Gastroesophageal sphincter (tissue), 4 donors: ENCODE measurements around the gene NCKAP5. TPM values are rescaled to one million over a fixed set of nuclear protein-coding genes. Genes with fewer than 3 reads are reported as not detected.

ENCODE experiments used
- ATAC-seq: fragments of 150-250 bp; one replicate; pipeline ENCODE4 v1.9.1; 2016; ENCODE audit warnings: mild to moderate bottlenecking, moderate library complexity
- H3K27ac ChIP-seq, 4 donors: fragments of 200-600 bp; sonication (generic) in 3 of 4; 1 replicate in 3 of 4; 2 replicates in 1 of 4; pipeline ENCODE4 v1.5.1; 2016 to 2019
- H3K27me3 ChIP-seq: fragments of 200-600 bp; sonication (generic); one replicate; pipeline ENCODE4 v1.5.1; 2019
- H3K36me3 ChIP-seq, 2 donors: fragments of 200-600 bp; sonication (generic); one replicate each; pipeline ENCODE4 v1.5.1; 2019; ENCODE audit warnings: control low read depth in 1 of 2
- H3K4me1 ChIP-seq, 3 donors: fragments of 200-600 bp; sonication (generic); 1 replicate in 2 of 3; 2 replicates in 1 of 3; pipeline ENCODE4 v1.5.1; 2016 to 2019; ENCODE audit warnings: control low read depth in 2 of 3
- H3K4me3 ChIP-seq, 2 donors: fragments of 200-600 bp; sonication (generic); one replicate each; pipeline ENCODE4 v1.5.1; 2019; ENCODE audit warnings: mild to moderate bottlenecking in 1 of 2, moderate library complexity in 1 of 2
- H3K9me3 ChIP-seq, 3 donors: fragments of 200-600 bp; sonication (generic); one replicate each; pipeline ENCODE4 v1.5.1; 2017 to 2019; ENCODE audit warnings: control low read depth in 2 of 3
- EP300 ChIP-seq: sonication (generic); formaldehyde crosslinking; IDR thresholded peaks from one replicate; pipeline ENCODE4 v1.6.1; 2017; ENCODE audit warnings: antibody characterized with exemption, mild to moderate bottlenecking
- POLR2A ChIP-seq, 2 donors: fragments of 450-650 bp; IDR thresholded peaks; one replicate each; pipeline ENCODE4 v1.6.1; 2017; ENCODE audit warnings: antibody characterized with exemption in 2 of 2, mild to moderate bottlenecking in 2 of 2, moderate library complexity in 1 of 2
- POLR2AphosphoS5 ChIP-seq: sonication (generic); formaldehyde crosslinking; IDR thresholded peaks from one replicate; pipeline ENCODE4 v1.6.1; 2017; ENCODE audit warnings: antibody characterized with exemption
- WGBS, 2 donors: methylation state at CpG; one replicate each; pipeline ENCODE4 v1.1.5; 2018; ENCODE audit warnings: low coverage in 1 of 2; 5-methylcytosine and 5-hydroxymethylcytosine counted together
- total RNA-seq, 4 donors: library from RNA; depleted of rRNA; stranded (reverse); fragments of >200 nt; gene quantifications; one replicate each; pipeline ENCODE4 v1.1.0, GENCODE V29; 2016
- TF ChIP-seq, protein P1 (sequence below), 4 experiments: fragments of 200-600 bp in 2 of 4; fragments of 450-650 bp in 2 of 4; sonication (generic) in 1 of 4; IDR thresholded peaks; one replicate each; pipeline ENCODE4 v1.5.1; 2017 to 2019; ENCODE audit warnings: antibody characterized with exemption in 4 of 4, mild to moderate bottlenecking in 2 of 4, moderate library complexity in 2 of 4

NCKAP5 gene
- total RNA-seq, 4 donors from 2014 or later, result 0.16 to 0.57 (median 0.33) TPM

DNA sequence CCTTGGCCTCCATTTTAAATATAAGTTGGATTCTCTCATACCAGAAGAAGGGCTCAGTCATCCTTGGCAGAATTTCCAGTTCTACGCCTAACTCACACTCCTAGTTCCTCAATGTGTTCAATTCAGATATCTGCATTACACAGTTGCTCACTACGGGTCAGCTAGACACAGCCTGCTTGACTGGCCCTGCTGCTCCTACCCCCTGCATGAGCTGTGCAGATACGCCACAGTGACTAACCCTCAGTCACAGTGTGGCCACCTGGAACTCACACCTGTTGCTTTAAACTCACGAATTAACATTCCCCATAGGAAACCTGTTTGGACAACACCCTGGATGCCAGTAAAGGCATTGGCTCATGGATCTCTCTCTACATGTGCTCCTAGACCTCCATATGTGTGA, 429.6 kb downstream of the NCKAP5 start:
- H3K27me3 ChIP-seq, result no peaks in the 10 kb centered on the region
- WGBS, 2 donors, result 80 to 89% methylated on average over 3 to 4 of the region's 4 CpGs
- no peak for ATAC-seq

DNA sequence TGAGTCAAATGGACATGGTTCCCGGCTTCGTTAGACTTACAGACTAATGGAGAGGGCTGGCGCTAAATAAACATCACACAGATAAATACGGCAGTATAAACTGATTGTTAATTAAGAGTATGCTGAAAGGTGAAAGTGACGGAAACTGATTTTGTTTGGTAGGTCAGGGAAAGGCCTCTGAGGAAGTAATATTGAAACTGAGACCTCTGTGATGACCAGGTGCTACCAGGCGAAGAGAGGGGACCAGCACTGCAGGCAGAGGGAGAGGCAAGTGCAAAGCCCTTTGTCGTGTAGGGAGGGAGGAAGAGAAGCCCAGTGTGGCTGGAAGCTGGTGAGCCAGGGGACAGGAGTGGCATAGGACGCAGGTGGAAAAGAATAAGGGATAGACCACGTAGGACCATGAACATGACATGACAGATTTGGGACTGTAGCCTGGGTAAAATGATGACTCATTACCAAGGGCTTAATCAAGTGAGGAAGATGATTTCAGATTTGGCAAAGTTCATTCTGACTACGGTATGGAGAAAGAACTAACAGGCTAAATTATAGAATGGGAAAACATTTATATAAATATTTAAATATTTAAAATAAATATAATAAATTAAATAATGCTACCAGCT, 433.1 kb downstream of the NCKAP5 start:
- Histone ChIP-seq H3K4me3 (no peak overlapping the region), H3K4me1 (no peaks in the 10 kb centered on the region), H3K27ac (no peak overlapping the region), H3K27me3 (no peaks in the 10 kb centered on the region), H3K9me3 (no peaks in the 10 kb centered on the region), H3K36me3 (no peaks in the 10 kb centered on the region)
- TF ChIP-seq, protein P1, sequence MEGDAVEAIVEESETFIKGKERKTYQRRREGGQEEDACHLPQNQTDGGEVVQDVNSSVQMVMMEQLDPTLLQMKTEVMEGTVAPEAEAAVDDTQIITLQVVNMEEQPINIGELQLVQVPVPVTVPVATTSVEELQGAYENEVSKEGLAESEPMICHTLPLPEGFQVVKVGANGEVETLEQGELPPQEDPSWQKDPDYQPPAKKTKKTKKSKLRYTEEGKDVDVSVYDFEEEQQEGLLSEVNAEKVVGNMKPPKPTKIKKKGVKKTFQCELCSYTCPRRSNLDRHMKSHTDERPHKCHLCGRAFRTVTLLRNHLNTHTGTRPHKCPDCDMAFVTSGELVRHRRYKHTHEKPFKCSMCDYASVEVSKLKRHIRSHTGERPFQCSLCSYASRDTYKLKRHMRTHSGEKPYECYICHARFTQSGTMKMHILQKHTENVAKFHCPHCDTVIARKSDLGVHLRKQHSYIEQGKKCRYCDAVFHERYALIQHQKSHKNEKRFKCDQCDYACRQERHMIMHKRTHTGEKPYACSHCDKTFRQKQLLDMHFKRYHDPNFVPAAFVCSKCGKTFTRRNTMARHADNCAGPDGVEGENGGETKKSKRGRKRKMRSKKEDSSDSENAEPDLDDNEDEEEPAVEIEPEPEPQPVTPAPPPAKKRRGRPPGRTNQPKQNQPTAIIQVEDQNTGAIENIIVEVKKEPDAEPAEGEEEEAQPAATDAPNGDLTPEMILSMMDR (IDR thresholded peaks at IDR 0.05), result no peak
- TF ChIP-seq EP300 (no peak), POLR2AphosphoS5 (no peak), POLR2A (IDR thresholded peaks at IDR 0.05) (no peak)
- WGBS, 2 donors, result 74 to 75% methylated on average over 3 to 10 of the region's 10 CpGs
- ATAC-seq, result no peak

More for the DNA sequence above, 429.6 kb downstream of the NCKAP5 start:
- no peak overlapping the region for H3K27ac ChIP-seq
- H3K4me3 ChIP-seq, result no peak overlapping the region
- no peaks in the 10 kb centered on the region for H3K4me1 ChIP-seq
- no peaks in the 10 kb centered on the region for H3K36me3 ChIP-seq
- TF ChIP-seq POLR2AphosphoS5 (no peak), EP300 (no peak), POLR2A (IDR thresholded peaks at IDR 0.05) (no peak)
- TF ChIP-seq, protein P1 (IDR thresholded peaks at IDR 0.05), result no peak
- H3K9me3 ChIP-seq, result no peaks in the 10 kb centered on the region

GRCh38 chr2:133130548-133131246, 437.6 kb downstream of the NCKAP5 start:
- no peak overlapping the region for H3K27ac ChIP-seq
- H3K27me3 ChIP-seq, result no peaks in the 10 kb centered on the region
- H3K4me3 ChIP-seq, result no peak overlapping the region
- H3K9me3 ChIP-seq, result no peaks in the 10 kb centered on the region
- 67 to 69% methylated on average over 3 of the region's 3 CpGs for WGBS, 2 donors
- no peak for ATAC-seq
- no peaks in the 10 kb centered on the region for H3K4me1 ChIP-seq
- no peaks in the 10 kb centered on the region for H3K36me3 ChIP-seq
- TF ChIP-seq POLR2A (IDR thresholded peaks at IDR 0.05) (no peak), EP300 (no peak), POLR2AphosphoS5 (no peak)
- TF ChIP-seq, protein P1 (IDR thresholded peaks at IDR 0.05), result no peak

DNA sequence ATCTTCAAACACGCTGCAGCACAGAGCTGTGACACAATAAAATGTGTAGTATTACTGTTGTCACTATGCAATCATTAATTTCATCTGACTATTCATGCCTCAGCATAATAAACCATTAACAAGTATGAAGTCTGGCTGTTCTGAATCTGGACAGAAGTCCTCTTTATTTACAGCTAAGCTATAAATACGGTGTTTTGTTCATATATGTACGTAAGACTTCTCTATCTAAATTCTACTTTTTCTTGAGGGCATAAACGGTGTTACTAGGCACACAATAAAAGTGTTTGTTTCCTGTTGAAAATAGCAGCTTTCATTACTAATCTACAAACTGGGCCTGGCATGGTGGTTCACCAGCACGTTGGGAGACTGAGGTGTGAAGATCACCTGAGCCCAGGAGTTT, 443.8 kb downstream of the NCKAP5 start:
- Histone ChIP-seq H3K27ac (no peak overlapping the region), H3K4me3 (no peak overlapping the region), H3K27me3 (no peaks in the 10 kb centered on the region), H3K9me3 (no peaks in the 10 kb centered on the region), H3K4me1 (no peaks in the 10 kb centered on the region), H3K36me3 (no peaks in the 10 kb centered on the region)
- TF ChIP-seq POLR2AphosphoS5 (no peak), EP300 (no peak), POLR2A (IDR thresholded peaks at IDR 0.05) (no peak)
- TF ChIP-seq, protein P1 (IDR thresholded peaks at IDR 0.05), result no peak
- no peak for ATAC-seq
- 76 to 80% methylated on average over 5 of the region's 5 CpGs for WGBS, 2 donors

DNA sequence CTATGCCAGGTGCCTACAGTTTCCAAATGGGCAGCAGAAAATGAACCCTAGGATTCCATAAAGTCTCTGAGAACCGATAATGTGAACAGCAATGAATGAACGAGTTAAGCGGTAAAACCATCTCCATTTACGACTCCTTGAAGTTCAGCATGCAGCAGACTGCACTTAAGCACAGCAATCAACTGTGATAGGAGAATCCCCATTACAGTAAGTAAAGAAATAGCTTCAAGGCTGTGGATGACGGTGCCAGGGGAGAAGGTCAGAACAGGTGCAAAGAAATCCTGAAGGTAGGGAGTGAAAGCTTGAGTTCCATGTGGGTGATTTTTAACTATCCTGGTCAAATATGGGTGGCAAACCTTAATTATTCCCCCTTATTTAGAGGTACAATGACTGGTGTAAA, 444.4 kb downstream of the NCKAP5 start:
- ATAC-seq, result no peak
- no peaks in the 10 kb centered on the region for H3K36me3 ChIP-seq
- H3K9me3 ChIP-seq, result no peaks in the 10 kb centered on the region
- H3K4me1 ChIP-seq, result no peaks in the 10 kb centered on the region
- TF ChIP-seq POLR2AphosphoS5 (no peak), POLR2A (IDR thresholded peaks at IDR 0.05) (no peak), EP300 (no peak)
- TF ChIP-seq, protein P1 (IDR thresholded peaks at IDR 0.05), result no peak
- no peaks in the 10 kb centered on the region for H3K27me3 ChIP-seq
- H3K27ac ChIP-seq, result no peak overlapping the region
- H3K4me3 ChIP-seq, result no peak overlapping the region
- 90% methylated on average over 4 to 5 of the region's 5 CpGs for whole genome bisulfite sequencing, 2 donors
